H54 (cell line): ENCODE data around the gene HIVEP3.

ENCODE experiments used
- DNase-seq: peaks from one replicate; pipeline ENCODE4 v3.0.0; 2011; ENCODE audit warnings: low spot score, mixed read lengths; ENCODE audit not compliant: insufficient read length
- FAIRE-seq: peaks from 3 replicates; lab custom pipeline; 2011; peaks lifted over from hg19 to GRCh38; lab: Jason Lieb, UNC
- POLR2A ChIP-seq: IDR thresholded peaks from 2 replicates; pipeline ENCODE4 v1.6.1; 2011; ENCODE audit warnings: low read depth, mild to moderate bottlenecking, low read length

The HIVEP3 gene

GRCh38 chr1:41664861-41665640 lies 253.7 kb downstream of the HIVEP3 start:
- no peak for FAIRE-seq
- no peak for TF ChIP-seq POLR2A
- DNase-seq, result peak; percentile 77

GRCh38 chr1:41663671-41664400 lies 254.9 kb downstream of the HIVEP3 start:
- DNase-seq (no peak), FAIRE-seq (no peak)
- TF ChIP-seq POLR2A, result no peak

- no peak for FAIRE-seq
- TF ChIP-seq POLR2A, result peak; percentile 13; the same call in 1 of the 2 replicates
- DNase-seq, result peak; percentile 96
Observed at GRCh38 chr1:41662765-41663437, 255.8 kb downstream of the HIVEP3 start.

- FAIRE-seq, result no peak
- DNase-seq, result peak; percentile 85
- peak; percentile 50 for TF ChIP-seq POLR2A
Observed at GRCh38 chr1:41662061-41662764, 256.5 kb downstream of the HIVEP3 start.

- no peak for TF ChIP-seq POLR2A
- DNase-seq, result no peak
- no peak for FAIRE-seq
Observed at GRCh38 chr1:41661428-41662060, 257.2 kb downstream of the HIVEP3 start.

- no peak for DNase-seq
- no peak for TF ChIP-seq POLR2A
- FAIRE-seq, result no peak
Observed at GRCh38 chr1:41660570-41661427, 257.9 kb downstream of the HIVEP3 start.

GRCh38 chr1:41659903-41660302 lies 258.8 kb downstream of the HIVEP3 start:
- no peak for TF ChIP-seq POLR2A
- FAIRE-seq (no peak), DNase-seq (no peak)

GRCh38 chr1:41659159-41659495 lies 259.6 kb downstream of the HIVEP3 start:
- DNase-seq (no peak), FAIRE-seq (no peak)
- no peak for TF ChIP-seq POLR2A

GRCh38 chr1:41658431-41659158 lies 260.1 kb downstream of the HIVEP3 start:
- no peak for DNase-seq
- no peak for FAIRE-seq
- no peak for TF ChIP-seq POLR2A

- no peak for TF ChIP-seq POLR2A
- no peak for FAIRE-seq
- DNase-seq, result no peak
Observed at GRCh38 chr1:41657679-41658295, 260.9 kb downstream of the HIVEP3 start.

GRCh38 chr1:41656825-41657500 lies 261.8 kb downstream of the HIVEP3 start:
- no peak for TF ChIP-seq POLR2A
- DNase-seq, result no peak
- no peak for FAIRE-seq
